GM23338 (cell line): Measurements from ENCODE around the gene NEO1. TPM values are rescaled to one million over a fixed set of nuclear protein-coding genes. Genes with fewer than 3 reads are reported as not detected.

Experiments
- ATAC-seq: fragments of 200-7000 bp; cut with Tn5 transposase; 3 replicates; pipeline ENCODE4 v1.9.1; 2020
- DNase-seq: peaks from one replicate; pipeline ENCODE4 v3.0.0-alpha.2; 2015; ENCODE audit warnings: low spot score
- H2AFZ ChIP-seq: fragments of 200-600 bp; sonication (generic); 2 replicates; pipeline ENCODE4 v1.8.0; 2016; ENCODE audit warnings: antibody characterized with exemption, mild to moderate bottlenecking, moderate library complexity
- H3F3A ChIP-seq: fragments of 200-600 bp; sonication (generic); replicated peaks from 2 replicates; pipeline ENCODE4 v1.8.0; 2017; ENCODE audit warnings: antibody characterized with exemption, mixed run types, low read depth
- H3K27ac ChIP-seq: fragments of 200-600 bp; sonication (generic); 2 replicates; pipeline ENCODE4 v1.6.1; 2016; ENCODE audit warnings: low read depth
- H3K27me3 ChIP-seq: fragments of 200-600 bp; sonication (generic); 2 replicates; pipeline ENCODE4 v1.8.0; 2016; ENCODE audit warnings: mild to moderate bottlenecking, mixed run types, moderate library complexity; ENCODE audit not compliant: insufficient read depth
- H3K36me3 ChIP-seq: fragments of 200-600 bp; sonication (generic); 2 replicates; pipeline ENCODE4 v1.8.0; 2016; ENCODE audit warnings: mild to moderate bottlenecking; ENCODE audit not compliant: insufficient read depth
- H3K4me1 ChIP-seq: fragments of 200-600 bp; sonication (generic); 2 replicates; pipeline ENCODE4 v1.8.0; 2016; ENCODE audit warnings: mild to moderate bottlenecking, moderate library complexity; ENCODE audit not compliant: insufficient read depth
- H3K4me2 ChIP-seq: fragments of 200-600 bp; sonication (generic); 2 replicates; pipeline ENCODE4 v1.7.1; 2017; ENCODE audit warnings: mixed run types
- H3K4me3 ChIP-seq: fragments of 200-600 bp; sonication (generic); 2 replicates; pipeline ENCODE4 v1.6.1; 2016; ENCODE audit warnings: mixed run types
- H3K79me2 ChIP-seq: fragments of 200-600 bp; sonication (generic); replicated peaks from 2 replicates; pipeline ENCODE4 v1.8.0; 2017; ENCODE audit warnings: mild to moderate bottlenecking; ENCODE audit not compliant: insufficient read depth
- H3K9me2 ChIP-seq: fragments of 200-600 bp; sonication (generic); 2 replicates; pipeline ENCODE4 v1.8.0; 2017; ENCODE audit not compliant: insufficient read depth
- H4K20me1 ChIP-seq: fragments of 200-600 bp; sonication (generic); replicated peaks from 2 replicates; pipeline ENCODE4 v1.8.0; 2017; ENCODE audit warnings: mild to moderate bottlenecking; ENCODE audit not compliant: insufficient read depth
- H3K27ac Mint-ChIP-seq: 2 replicates; pipeline ENCODE4 v1.8.0; 2020; ENCODE audit warnings: inconsistent platforms, mild to moderate bottlenecking, moderate library complexity, mixed read lengths
- H3K27me3 Mint-ChIP-seq: 3 replicates; pipeline ENCODE4 v1.8.0; 2022; ENCODE audit warnings: low read depth, mild to moderate bottlenecking, moderate library complexity, mixed read lengths, inconsistent platforms; ENCODE audit not compliant: insufficient read depth, poor library complexity
- H3K36me3 Mint-ChIP-seq: 3 replicates; pipeline ENCODE4 v1.8.0; 2021; ENCODE audit warnings: low read depth, mild to moderate bottlenecking, inconsistent platforms, moderate library complexity, mixed read lengths
- H3K4me1 Mint-ChIP-seq: 3 replicates; pipeline ENCODE4 v1.8.0; 2020; ENCODE audit warnings: mild to moderate bottlenecking, inconsistent platforms, mixed read lengths
- H3K4me3 Mint-ChIP-seq: 3 replicates; pipeline ENCODE4 v1.8.0; 2021; ENCODE audit warnings: moderate library complexity, mild to moderate bottlenecking, inconsistent platforms, mixed read lengths
- H3K9me3 Mint-ChIP-seq: 3 replicates; pipeline ENCODE4 v1.8.0; 2020; ENCODE audit warnings: moderate library complexity, mild to moderate bottlenecking, inconsistent platforms, mixed read lengths
- CREB1 ChIP-seq: fragments of 250-450 bp; sonication (Bioruptor Pico); IDR thresholded peaks from 2 replicates; pipeline ENCODE4 v1.5.0; 2020; ENCODE audit warnings: low read depth, mild to moderate bottlenecking, moderate library complexity
- CTCF ChIP-seq, 2 experiments: fragments of 200-600 bp in 1 of 2; sonication (generic) in 1 of 2; conservative IDR thresholded peaks; 2 replicates each; pipeline versions ENCODE4 v1.5.1 to v1.6.1; 2016 to 2017; ENCODE audit warnings: antibody characterized with exemption in 2 of 2, low read depth in 2 of 2, mild to moderate bottlenecking in 2 of 2, moderate library complexity in 1 of 2
- ETS1 ChIP-seq: IDR thresholded peaks from 2 replicates; pipeline ENCODE4 v1.6.1; 2016; ENCODE audit warnings: antibody characterized with exemption
- EZH2 ChIP-seq: fragments of 200-600 bp; sonication (generic); IDR thresholded peaks from one replicate; pipeline ENCODE4 v1.8.0; 2017; ENCODE audit warnings: antibody characterized with exemption, mild to moderate bottlenecking, low read depth; ENCODE audit not compliant: unreplicated experiment
- EZH2phosphoT487 ChIP-seq: fragments of 200-600 bp; sonication (generic); IDR thresholded peaks from one replicate; pipeline ENCODE4 v1.8.1; 2018; ENCODE audit warnings: antibody characterized with exemption; ENCODE audit not compliant: unreplicated experiment
- JUNB ChIP-seq: IDR thresholded peaks from one replicate; pipeline ENCODE4 v1.6.1; 2016; ENCODE audit warnings: antibody characterized with exemption; ENCODE audit not compliant: unreplicated experiment
- NANOG ChIP-seq: IDR thresholded peaks from 2 replicates; pipeline ENCODE4 v1.6.1; 2016; ENCODE audit warnings: antibody characterized with exemption, borderline replicate concordance
- POLR2AphosphoS5 ChIP-seq: IDR thresholded peaks from 2 replicates; pipeline ENCODE4 v1.6.1; 2016; ENCODE audit warnings: antibody characterized with exemption, low read depth
- REST ChIP-seq: IDR thresholded peaks from one replicate; pipeline ENCODE4 v1.6.1; 2018; ENCODE audit warnings: antibody characterized with exemption; ENCODE audit not compliant: unreplicated experiment
- STAT1 ChIP-seq: IDR thresholded peaks from one replicate; pipeline ENCODE4 v1.6.1; 2016; ENCODE audit warnings: antibody characterized with exemption; ENCODE audit not compliant: unreplicated experiment
- ZNF114 ChIP-seq: fragments of 250-450 bp; sonication (Bioruptor Pico); IDR thresholded peaks from 2 replicates; pipeline ENCODE4 v1.5.0; 2020; ENCODE audit warnings: mild to moderate bottlenecking, moderate library complexity
- ZNF331 ChIP-seq: fragments of 250-450 bp; sonication (Bioruptor Pico); IDR thresholded peaks from 2 replicates; pipeline ENCODE4 v1.5.0; 2020; ENCODE audit warnings: low read depth, mild to moderate bottlenecking, moderate library complexity
- ZNF462 ChIP-seq: fragments of 250-450 bp; sonication (Bioruptor Pico); IDR thresholded peaks from 2 replicates; pipeline ENCODE4 v1.5.0; 2020; ENCODE audit warnings: mild to moderate bottlenecking, moderate library complexity
- polyA plus RNA-seq: library from polyadenylated mRNA; unstranded; fragments of >200 nt; fragmentation: Nextera tagmentation; extraction: Ambion mirVana; gene quantifications from 2 replicates; pipeline ENCODE4 v1.2.1, GENCODE V29; 2016
- total RNA-seq: library from RNA; depleted of rRNA; stranded (reverse); fragments of >200 nt; shearing (Covaris generic); gene quantifications from 2 replicates; pipeline ENCODE4 v1.2.3, GENCODE V29; 2014

NEO1 gene
- total and polyA plus RNA-seq, 2 experiments from 2014 or later: 8.4 to 45.8 TPM

GRCh38 chr15:73075160-73075859 lies 23.0 kb downstream of the NEO1 start:
- Mint-ChIP-seq H3K9me3 (no peaks in the 10 kb centered on the region), H3K27ac (no peak overlapping the region), H3K4me1 (peaks cover 15% of the 10 kb centered on the region; the same call in 2 of the 3 replicates), H3K27me3 (no peaks in the 10 kb centered on the region), H3K36me3 (no peaks in the 10 kb centered on the region), H3K4me3 (no peak overlapping the region)
- H3K79me2 ChIP-seq: peaks cover 92% of the 10 kb centered on the region
- no peak overlapping the region for H2AFZ ChIP-seq
- H3K9me2 ChIP-seq: no peaks in the 10 kb centered on the region
- no peak overlapping the region for H3K27ac ChIP-seq
- H3K27me3 ChIP-seq: no peaks in the 10 kb centered on the region
- no peak overlapping the region for H3K4me2 ChIP-seq
- DNase-seq (no peak), ATAC-seq (no peak)
- no peak overlapping the region for H3K4me3 ChIP-seq
- no peak for TF ChIP-seq POLR2AphosphoS5
- no peak for TF ChIP-seq ZNF462 (CRISPR knock-in tag)
- TF ChIP-seq ZNF114 (CRISPR knock-in tag): no peak
- no peak for TF ChIP-seq ZNF331 (CRISPR knock-in tag)
- TF ChIP-seq REST: no peak
- no peak for TF ChIP-seq NANOG
- TF ChIP-seq ETS1: no peak
- no peak for TF ChIP-seq EZH2phosphoT487
- TF ChIP-seq CTCF (conservative IDR thresholded peaks at IDR 0.05; ENCODE audit: low read depth in 2 of 2): no peak
- TF ChIP-seq JUNB: no peak
- no peak for TF ChIP-seq CREB1 (CRISPR knock-in tag)
- no peak for TF ChIP-seq STAT1
- no peak for TF ChIP-seq EZH2
- peaks cover 8% of the 10 kb centered on the region for H3K4me1 ChIP-seq
- H3F3A ChIP-seq: no peaks in the 10 kb centered on the region
- peaks cover 23% of the 10 kb centered on the region for H4K20me1 ChIP-seq
- no peaks in the 10 kb centered on the region for H3K36me3 ChIP-seq
